Erythroblast (primary cell): ENCODE results near the gene RND1.

Experiments
- GATA1 ChIP-seq: IDR thresholded peaks from 2 replicates; pipeline ENCODE4 v1.6.1; 2011; ENCODE audit warnings: low read depth, mild to moderate bottlenecking, control low read depth, low read length, moderate library complexity
- POLR2A ChIP-seq: IDR thresholded peaks from 2 replicates; pipeline ENCODE4 v1.6.1; 2011; ENCODE audit warnings: mild to moderate bottlenecking, low read length

- no peak for TF ChIP-seq POLR2A
- no peak for TF ChIP-seq GATA1
Observed at GRCh38 chr12:48826209-48826855, 39.3 kb downstream of the RND1 start.
